ENCODE data around the gene LRFN2. TPM values are rescaled to one million over a fixed set of nuclear protein-coding genes. Genes with fewer than 3 reads are reported as not detected.

LRFN2 gene
- polyA plus RNA-seq, 1 donor from 2014 or later = not detected

DNA sequence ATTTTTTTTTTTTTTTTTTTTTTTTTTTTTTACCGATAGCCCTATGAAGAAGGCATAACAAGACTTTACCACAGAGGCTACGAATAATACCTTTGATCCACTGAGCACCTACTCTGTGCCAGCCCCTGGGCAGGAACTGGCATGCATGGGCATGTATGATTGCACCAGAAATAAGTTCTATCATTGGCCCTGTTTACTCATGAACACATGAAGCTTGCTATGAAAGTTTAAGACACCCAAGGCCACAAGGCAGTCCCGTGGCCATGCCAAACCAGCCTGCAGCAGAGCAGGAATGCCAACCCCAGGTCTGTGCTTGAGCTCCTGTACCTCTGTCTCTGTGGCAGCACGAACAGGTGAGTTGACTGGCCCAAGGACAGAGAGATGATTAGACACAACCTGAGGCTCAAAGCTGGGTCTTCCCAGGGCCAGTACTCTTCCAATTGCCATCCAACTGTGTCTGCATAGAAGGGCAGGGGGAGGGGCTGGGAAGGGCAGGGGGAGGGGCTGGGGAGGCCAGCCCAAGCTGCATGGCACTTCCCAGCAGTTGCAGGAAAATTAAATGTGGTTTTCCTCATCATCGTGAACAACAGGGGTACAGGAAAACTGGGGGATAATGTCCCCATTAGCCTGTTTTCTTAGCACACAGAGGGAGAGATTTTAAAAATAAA, 63.5 kb downstream of the LRFN2 start:
- Mint-ChIP-seq H3K27ac (no peak overlapping the region), H3K9me3 (no peaks in the 10 kb centered on the region), H3K4me1 (no peaks in the 10 kb centered on the region), H3K27me3 (peaks cover 10% of the 10 kb centered on the region), H3K4me3 (no peak overlapping the region), H3K36me3 (peaks cover 2% of the 10 kb centered on the region)

DNA sequence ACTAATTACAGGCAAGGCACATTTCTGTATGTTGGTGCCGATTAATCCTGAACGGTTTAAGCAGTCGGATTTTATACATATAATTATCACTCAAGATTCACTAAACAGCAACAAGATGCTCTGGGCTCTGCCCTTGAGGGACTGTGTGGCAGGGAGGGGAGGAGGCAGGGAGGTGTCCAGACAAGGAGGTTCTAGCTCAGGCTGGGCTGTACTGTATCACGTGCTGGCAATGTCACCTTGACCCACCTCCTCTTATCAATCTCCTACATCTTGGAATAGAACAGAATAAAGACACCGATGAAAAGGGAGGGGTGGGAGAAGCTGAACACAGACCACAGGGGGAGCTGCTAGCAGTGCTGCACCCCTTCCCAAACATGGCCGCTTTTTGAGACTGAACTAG, 65.7 kb downstream of the LRFN2 start:
- Mint-ChIP-seq H3K27me3 (peaks cover 13% of the 10 kb centered on the region), H3K9me3 (no peaks in the 10 kb centered on the region), H3K4me1 (no peaks in the 10 kb centered on the region), H3K4me3 (no peak overlapping the region), H3K27ac (no peak overlapping the region), H3K36me3 (no peaks in the 10 kb centered on the region)

DNA sequence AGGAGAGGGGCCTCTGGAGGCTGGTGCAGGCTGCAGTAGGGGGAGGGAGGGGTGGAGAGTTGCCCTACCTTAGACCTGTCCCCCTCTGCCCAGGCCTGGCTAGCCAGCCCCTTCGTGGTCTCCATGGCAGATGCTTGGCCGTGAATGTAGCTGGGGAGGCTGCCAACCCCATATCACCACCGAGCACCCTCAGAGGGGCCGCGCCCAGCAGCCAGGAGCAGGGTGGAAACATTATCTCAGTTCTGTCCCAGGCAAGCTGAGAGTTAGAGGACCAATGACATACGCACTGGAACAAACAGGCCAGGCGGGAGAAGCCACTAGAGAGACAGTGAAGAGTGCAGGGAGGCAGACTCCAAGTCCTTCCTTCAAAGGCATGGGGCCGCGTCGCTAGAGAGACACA, 66.5 kb downstream of the LRFN2 start:
- Mint-ChIP-seq H3K4me1 (no peaks in the 10 kb centered on the region), H3K36me3 (no peaks in the 10 kb centered on the region), H3K4me3 (no peak overlapping the region), H3K27ac (no peak overlapping the region), H3K27me3 (peaks cover 13% of the 10 kb centered on the region), H3K9me3 (no peaks in the 10 kb centered on the region)

DNA sequence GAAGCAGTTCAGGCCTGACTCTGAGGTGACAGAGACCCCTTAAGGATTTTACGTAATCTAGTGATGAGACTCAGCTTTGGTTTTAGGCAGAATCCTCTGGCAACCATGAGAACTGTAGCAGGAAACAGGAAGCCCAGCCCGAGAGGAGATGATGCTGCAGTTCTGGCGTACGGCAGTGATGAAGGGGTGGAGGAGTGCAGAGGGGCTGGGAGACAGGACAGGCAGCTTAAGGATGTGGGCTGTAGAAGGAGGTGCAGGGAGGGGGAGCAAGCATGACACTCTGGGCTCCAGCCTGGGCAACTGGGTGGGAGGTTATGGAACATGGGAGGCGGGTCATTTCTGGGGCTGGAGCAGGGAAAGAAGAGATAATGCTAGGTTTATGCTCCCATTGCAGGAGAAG, 67.1 kb downstream of the LRFN2 start:
- Mint-ChIP-seq H3K36me3 (no peaks in the 10 kb centered on the region), H3K4me3 (no peak overlapping the region), H3K27ac (no peak overlapping the region), H3K4me1 (no peaks in the 10 kb centered on the region), H3K9me3 (no peaks in the 10 kb centered on the region), H3K27me3 (peaks cover 13% of the 10 kb centered on the region)

DNA sequence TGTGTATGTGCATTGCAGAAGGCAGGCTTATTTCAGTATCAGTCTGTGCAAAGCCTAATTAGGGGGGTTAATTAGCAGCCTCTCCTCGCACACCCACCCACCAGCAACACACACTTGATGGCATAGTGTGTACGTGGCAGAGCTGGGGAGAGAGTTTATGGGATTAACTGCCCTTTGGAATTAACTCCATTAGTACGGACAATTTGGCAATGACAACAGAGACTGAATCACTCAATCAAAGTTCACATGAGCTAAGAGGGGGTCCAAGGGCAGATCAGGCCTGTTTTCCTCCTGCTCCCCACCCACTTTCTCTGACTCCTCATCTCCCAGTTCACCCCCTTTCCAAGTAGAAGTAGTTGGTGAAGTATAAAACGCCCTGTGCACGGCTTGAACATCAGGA, 69.5 kb downstream of the LRFN2 start:
- H3K27me3 Mint-ChIP-seq = peaks cover 12% of the 10 kb centered on the region
- H3K9me3 Mint-ChIP-seq = no peaks in the 10 kb centered on the region
- H3K27ac Mint-ChIP-seq = no peak overlapping the region
- H3K4me3 Mint-ChIP-seq = no peak overlapping the region
- no peaks in the 10 kb centered on the region for H3K4me1 Mint-ChIP-seq
- no peaks in the 10 kb centered on the region for H3K36me3 Mint-ChIP-seq

DNA sequence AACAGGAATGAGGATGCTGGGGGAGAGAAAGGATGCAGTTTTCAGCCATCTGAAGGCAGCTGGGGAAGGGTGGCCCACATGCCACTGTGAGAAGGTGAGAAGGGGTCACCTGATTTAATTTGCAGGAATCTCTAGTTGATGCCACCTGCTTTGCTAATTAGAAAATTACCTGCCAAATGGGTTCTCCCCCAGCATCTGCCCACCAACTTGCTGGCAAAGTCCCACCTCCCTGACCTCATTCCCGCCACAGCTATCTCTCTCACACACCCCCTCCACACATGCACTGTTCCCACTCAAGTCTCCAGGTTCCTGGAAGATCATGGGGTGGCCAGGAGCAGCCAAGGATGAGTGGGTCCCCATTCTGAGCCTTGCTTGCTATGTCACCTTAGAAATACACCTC, 70.7 kb downstream of the LRFN2 start:
- no peak overlapping the region for H3K4me3 Mint-ChIP-seq
- no peaks in the 10 kb centered on the region for H3K4me1 Mint-ChIP-seq
- no peak overlapping the region for H3K27ac Mint-ChIP-seq
- no peaks in the 10 kb centered on the region for H3K9me3 Mint-ChIP-seq
- H3K27me3 Mint-ChIP-seq = peaks cover 12% of the 10 kb centered on the region
- no peaks in the 10 kb centered on the region for H3K36me3 Mint-ChIP-seq

GRCh38 chr6:40512340-40512739, 74.8 kb downstream of the LRFN2 start:
- peak overlapping the region in 1 of 3 donors; percentile 14 for H3K27ac Mint-ChIP-seq
- H3K9me3 Mint-ChIP-seq = no peaks in the 10 kb centered on the region
- H3K27me3 Mint-ChIP-seq = peaks cover 3% of the 10 kb centered on the region
- H3K36me3 Mint-ChIP-seq = no peaks in the 10 kb centered on the region
- no peak overlapping the region for H3K4me3 Mint-ChIP-seq
- H3K4me1 Mint-ChIP-seq = no peaks in the 10 kb centered on the region

GRCh38 chr6:40511884-40512283, 75.3 kb downstream of the LRFN2 start:
- Mint-ChIP-seq H3K4me3 (no peak overlapping the region), H3K4me1 (no peaks in the 10 kb centered on the region), H3K9me3 (no peaks in the 10 kb centered on the region), H3K27ac (peak overlapping the region in 1 of 3 donors; percentile 14), H3K36me3 (no peaks in the 10 kb centered on the region), H3K27me3 (peaks cover 3% of the 10 kb centered on the region)

- Mint-ChIP-seq H3K36me3 (no peaks in the 10 kb centered on the region), H3K27me3 (peaks cover 2% of the 10 kb centered on the region), H3K9me3 (no peaks in the 10 kb centered on the region), H3K4me1 (no peaks in the 10 kb centered on the region), H3K4me3 (no peak overlapping the region), H3K27ac (no peak overlapping the region)
Observed at GRCh38 chr6:40510442-40510841, 76.7 kb downstream of the LRFN2 start.

- Mint-ChIP-seq H3K9me3 (no peaks in the 10 kb centered on the region), H3K27ac (no peak overlapping the region), H3K4me1 (no peaks in the 10 kb centered on the region), H3K36me3 (no peaks in the 10 kb centered on the region), H3K4me3 (no peak overlapping the region), H3K27me3 (peaks cover 2% of the 10 kb centered on the region)
Observed at GRCh38 chr6:40509716-40510260, 77.4 kb downstream of the LRFN2 start.

DNA sequence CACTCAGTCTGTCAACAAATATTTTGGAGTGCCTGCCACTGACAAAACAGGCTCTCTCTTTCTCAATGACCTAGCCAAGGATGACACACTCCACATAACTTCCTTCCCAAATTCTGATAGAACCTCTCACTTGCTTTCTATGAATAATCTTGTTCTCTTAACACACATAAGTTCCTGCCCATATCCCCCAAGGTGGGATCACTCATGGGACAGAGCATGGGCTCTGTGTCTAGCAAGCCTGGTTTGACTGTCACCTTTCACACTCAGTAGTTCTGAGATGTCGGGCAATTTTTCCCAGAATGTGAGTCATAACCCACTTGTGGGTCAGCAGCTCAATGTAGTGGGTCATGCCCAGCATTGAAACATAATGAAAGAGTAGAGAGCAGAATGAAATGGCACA, 78.1 kb downstream of the LRFN2 start:
- Mint-ChIP-seq H3K4me3 (no peak overlapping the region), H3K36me3 (no peaks in the 10 kb centered on the region), H3K27ac (no peak overlapping the region), H3K4me1 (no peaks in the 10 kb centered on the region), H3K9me3 (no peaks in the 10 kb centered on the region), H3K27me3 (peaks cover 2% of the 10 kb centered on the region)

DNA sequence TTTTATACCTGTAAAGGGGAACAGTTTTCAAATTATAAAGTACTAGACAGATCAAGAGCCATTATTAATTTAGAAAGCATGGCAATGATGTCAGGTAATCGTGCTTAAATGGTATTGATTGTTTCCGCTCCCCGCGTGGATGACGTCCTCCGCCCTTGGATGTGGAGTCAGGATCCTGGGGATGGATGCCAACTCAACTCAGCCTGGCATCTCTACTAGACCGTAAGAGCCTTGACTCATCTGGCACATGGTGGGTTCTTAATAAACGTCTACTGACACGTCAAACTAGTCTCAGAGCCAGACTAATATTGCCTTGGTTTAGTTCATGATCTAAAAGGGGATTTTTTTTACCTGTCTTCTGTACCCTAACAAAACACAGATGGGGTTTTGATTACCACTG, 80.2 kb downstream of the LRFN2 start:
- H3K27me3 Mint-ChIP-seq = peaks cover 4% of the 10 kb centered on the region
- H3K9me3 Mint-ChIP-seq = no peaks in the 10 kb centered on the region
- H3K4me1 Mint-ChIP-seq = no peaks in the 10 kb centered on the region
- H3K27ac Mint-ChIP-seq = no peak overlapping the region
- H3K4me3 Mint-ChIP-seq = no peak overlapping the region
- H3K36me3 Mint-ChIP-seq = no peaks in the 10 kb centered on the region

- Mint-ChIP-seq H3K27me3 (peaks cover 4% of the 10 kb centered on the region), H3K4me1 (no peaks in the 10 kb centered on the region)
Observed at GRCh38 chr6:40505191-40505810, 81.9 kb downstream of the LRFN2 start.

GRCh38 chr6:40504274-40504673, 82.9 kb downstream of the LRFN2 start:
- Mint-ChIP-seq H3K36me3 (no peaks in the 10 kb centered on the region), H3K27me3 (peaks cover 2% of the 10 kb centered on the region), H3K4me3 (no peak overlapping the region), H3K27ac (no peak overlapping the region), H3K4me1 (no peaks in the 10 kb centered on the region), H3K9me3 (no peaks in the 10 kb centered on the region)

More at GRCh38 chr6:40505191-40505810, 81.9 kb downstream of the LRFN2 start:
- H3K4me3 Mint-ChIP-seq = no peak overlapping the region
- H3K36me3 Mint-ChIP-seq = no peaks in the 10 kb centered on the region
- no peaks in the 10 kb centered on the region for H3K9me3 Mint-ChIP-seq
- no peak overlapping the region for H3K27ac Mint-ChIP-seq

DNA sequence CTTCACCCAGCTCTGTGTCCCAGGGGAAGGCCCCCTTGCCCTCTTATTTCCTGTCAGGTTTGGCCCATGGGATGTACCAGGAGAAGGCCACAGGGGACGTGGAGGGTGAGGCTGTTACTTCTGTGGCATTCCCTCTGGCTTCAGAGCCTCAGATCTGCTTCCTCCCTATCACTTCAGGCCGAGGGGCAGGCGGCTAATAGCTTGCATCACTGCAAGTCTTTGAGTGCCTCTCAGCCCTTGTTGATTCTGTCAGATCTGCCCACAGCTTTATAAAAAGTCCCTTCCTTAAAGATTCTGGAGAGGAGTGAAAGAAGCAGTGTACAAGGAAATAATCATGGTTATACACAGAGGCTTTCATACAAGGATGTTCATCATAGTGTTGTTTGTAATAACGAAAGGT, 86.9 kb downstream of the LRFN2 start:
- peaks cover 4% of the 10 kb centered on the region for H3K27me3 Mint-ChIP-seq
- H3K9me3 Mint-ChIP-seq = no peaks in the 10 kb centered on the region
- peak overlapping the region in 1 of 3 donors; percentile 59 for H3K27ac Mint-ChIP-seq
- no peaks in the 10 kb centered on the region for H3K36me3 Mint-ChIP-seq
- H3K4me1 Mint-ChIP-seq = no peaks in the 10 kb centered on the region
- H3K4me3 Mint-ChIP-seq = no peak overlapping the region

DNA sequence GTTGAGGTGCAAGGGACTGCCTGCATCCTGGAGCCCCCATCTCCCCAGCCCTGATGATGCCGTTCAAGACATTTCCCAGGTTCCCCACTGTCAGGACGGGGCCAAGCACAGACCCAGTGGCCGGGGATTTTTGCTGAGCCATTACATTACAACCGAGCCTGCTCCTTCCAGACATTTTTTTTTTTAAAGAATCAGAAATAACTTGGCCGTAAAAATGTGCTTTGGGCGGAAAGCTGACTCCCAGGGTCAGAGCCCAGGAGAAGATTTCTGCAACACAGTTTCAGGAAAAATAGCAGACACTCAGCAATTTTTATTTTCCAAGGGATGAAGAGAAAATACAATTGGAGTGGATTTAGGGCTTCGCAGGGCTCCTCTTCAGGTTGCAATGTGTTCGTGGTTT, 87.9 kb downstream of the LRFN2 start:
- Mint-ChIP-seq H3K4me3 (no peak overlapping the region), H3K9me3 (no peaks in the 10 kb centered on the region), H3K36me3 (no peaks in the 10 kb centered on the region), H3K4me1 (no peaks in the 10 kb centered on the region), H3K27ac (no peak overlapping the region), H3K27me3 (peaks cover 4% of the 10 kb centered on the region)

Measured in IgD-negative memory B cell (primary cell).